GM12892 (cell line): Measurements from ENCODE around the gene ASB6.

Source experiments
- POLR2A ChIP-seq: IDR thresholded peaks from 2 replicates; pipeline ENCODE4 v1.6.1; 2011; ENCODE audit warnings: low read depth, low read length, control low read depth
- POLR2AphosphoS5 ChIP-seq: IDR thresholded peaks from 2 replicates; pipeline ENCODE4 v1.6.1; 2011; ENCODE audit warnings: low read depth, low read length, control low read depth
- TAF1 ChIP-seq: IDR thresholded peaks from 2 replicates; pipeline ENCODE4 v1.6.1; 2011; ENCODE audit warnings: low read depth, mild to moderate bottlenecking, control low read depth, low read length, borderline replicate concordance

GRCh38 chr9:129620669-129621295 lies 21.2 kb downstream of the ASB6 start, which contains the start of gene C9orf50:
- TF ChIP-seq POLR2A (no peak), POLR2AphosphoS5 (no peak), TAF1 (no peak)
